Measurements from ENCODE around the gene C10orf90.

DNA sequence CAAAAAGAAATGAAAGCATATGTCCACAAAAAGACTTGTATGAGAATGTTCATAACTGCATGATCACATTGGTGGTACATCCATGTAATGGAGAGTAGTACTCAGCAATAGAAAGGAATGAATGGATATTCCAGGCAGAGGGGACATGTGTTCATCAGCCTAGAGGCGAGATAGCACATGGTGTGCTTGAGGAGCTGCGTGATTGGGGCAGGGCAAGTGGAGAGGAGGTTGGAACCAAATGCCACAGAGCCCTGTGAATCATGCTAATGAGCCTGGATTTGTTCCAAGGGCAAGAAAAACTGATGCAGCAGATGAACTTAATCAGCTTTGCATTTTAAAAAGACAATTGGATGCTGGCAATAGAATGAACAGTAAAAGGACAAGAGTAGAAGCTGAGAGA, 73.3 kb downstream of the C10orf90 start:
- TF ChIP-seq, protein P1, sequence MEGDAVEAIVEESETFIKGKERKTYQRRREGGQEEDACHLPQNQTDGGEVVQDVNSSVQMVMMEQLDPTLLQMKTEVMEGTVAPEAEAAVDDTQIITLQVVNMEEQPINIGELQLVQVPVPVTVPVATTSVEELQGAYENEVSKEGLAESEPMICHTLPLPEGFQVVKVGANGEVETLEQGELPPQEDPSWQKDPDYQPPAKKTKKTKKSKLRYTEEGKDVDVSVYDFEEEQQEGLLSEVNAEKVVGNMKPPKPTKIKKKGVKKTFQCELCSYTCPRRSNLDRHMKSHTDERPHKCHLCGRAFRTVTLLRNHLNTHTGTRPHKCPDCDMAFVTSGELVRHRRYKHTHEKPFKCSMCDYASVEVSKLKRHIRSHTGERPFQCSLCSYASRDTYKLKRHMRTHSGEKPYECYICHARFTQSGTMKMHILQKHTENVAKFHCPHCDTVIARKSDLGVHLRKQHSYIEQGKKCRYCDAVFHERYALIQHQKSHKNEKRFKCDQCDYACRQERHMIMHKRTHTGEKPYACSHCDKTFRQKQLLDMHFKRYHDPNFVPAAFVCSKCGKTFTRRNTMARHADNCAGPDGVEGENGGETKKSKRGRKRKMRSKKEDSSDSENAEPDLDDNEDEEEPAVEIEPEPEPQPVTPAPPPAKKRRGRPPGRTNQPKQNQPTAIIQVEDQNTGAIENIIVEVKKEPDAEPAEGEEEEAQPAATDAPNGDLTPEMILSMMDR (IDR thresholded peaks at IDR 0.05): no peak
- no peak for TF ChIP-seq POLR2A (IDR thresholded peaks at IDR 0.05)

Measured in Peyer's patch (tissue), 4 donors.